Measurements from ENCODE around the gene PICALM. TPM values are rescaled to one million over a fixed set of nuclear protein-coding genes. Genes with fewer than 3 reads are reported as not detected.

Gene PICALM
- total and polyA plus RNA-seq, 2 of the 13 experiments (the other 11 are each of a cell fraction or from before 2014, with no cell fraction given): 97.6 to 154 TPM

GRCh38 chr11:85976525-85976924 is 92.4 kb downstream of the PICALM start (continued):
- no peak for TF ChIP-seq SNAPC5 (CRISPR knock-in tag; IDR thresholded peaks at IDR 0.05; ENCODE audit: borderline replicate concordance)

- Histone ChIP-seq H3K79me2 (ENCODE audit: insufficient read depth, low read length) (peaks cover 4% of the 10 kb centered on the region), H3K4me3 (replicated peaks in 1 of 3; ENCODE audit: insufficient read depth in 1 of 3, low read depth in 2 of 3, low read length in 3 of 3) (no peak overlapping the region), H3K27me3 (ENCODE audit: control insufficient read depth in 1 of 2, insufficient read depth in 2 of 2, low read length in 2 of 2) (no peaks in the 10 kb centered on the region), H3K36me3 (replicated peaks in 1 of 2; ENCODE audit: control insufficient read depth in 1 of 2, insufficient read depth in 2 of 2, low read length in 2 of 2) (peaks cover 9 to 53% of the 10 kb centered on the region in 2 experiments), H4K20me1 (ENCODE audit: insufficient read depth, low read length) (peaks cover 6% of the 10 kb centered on the region), H3K4me2 (ENCODE audit: low read depth, low read length) (no peak overlapping the region), H3K9ac (ENCODE audit: insufficient read depth, low read depth, low read length) (no peak overlapping the region), H2AFZ (ENCODE audit: low read length) (no peak overlapping the region), H3K9me3 (ENCODE audit: low read length) (no peaks in the 10 kb centered on the region), H3K27ac (ENCODE audit: extremely low read length, insufficient read depth, low read length) (no peak overlapping the region), H3K4me1 (ENCODE audit: insufficient read depth, low read length) (peaks cover 17% of the 10 kb centered on the region)
- WGBS (ENCODE audit: low lambda C conversion rate): 92% methylated on average over 4 of the region's 4 CpGs
- no peak for ATAC-seq
- in situ Hi-C loops (cut with HindIII; ENCODE audit: extremely low pct_ligation_motif_present, low pct_unique_long_range_greater_than_20kb): no loop called here
- intact Hi-C loops (cut with micrococcal nuclease; ENCODE audit: unreplicated experiment): no loop called here
- FAIRE-seq: peak; percentile 26
- POLR2A ChIA-PET: no interaction called here
- no peak for DNase-seq (ENCODE audit: low spot score)
- BruUV-seq (replicated peaks): no TSS peak
- TF ChIP-seq MAFG (CRISPR knock-in tag; IDR thresholded peaks at IDR 0.05) (no peak), ZNF234 (CRISPR knock-in tag; conservative IDR thresholded peaks at IDR 0.05) (no peak), THRA (CRISPR knock-in tag; IDR thresholded peaks at IDR 0.05; ENCODE audit: borderline replicate concordance) (no peak), CC2D1A (CRISPR knock-in tag; IDR thresholded peaks at IDR 0.05) (no peak), TCF12 (IDR thresholded peaks at IDR 0.05) (no peak), TCF12 (CRISPR knock-in tag; IDR thresholded peaks at IDR 0.05) (no peak), SRSF9 (IDR thresholded peaks at IDR 0.05; ENCODE audit: borderline replicate concordance, insufficient read depth, low read depth, low read length, poor library complexity, severe bottlenecking) (no peak), ZNF331 (CRISPR knock-in tag; IDR thresholded peaks at IDR 0.05) (no peak), ZNF713 (CRISPR knock-in tag; IDR thresholded peaks at IDR 0.05) (no peak), RFXAP (CRISPR knock-in tag; IDR thresholded peaks at IDR 0.05; ENCODE audit: borderline replicate concordance) (no peak), RXRB (CRISPR knock-in tag; IDR thresholded peaks at IDR 0.05; ENCODE audit: borderline replicate concordance) (no peak), RBAK (CRISPR knock-in tag; IDR thresholded peaks at IDR 0.05) (no peak), ZFP90 (CRISPR knock-in tag; IDR thresholded peaks at IDR 0.05; ENCODE audit: borderline replicate concordance) (no peak), TOE1 (CRISPR knock-in tag; IDR thresholded peaks at IDR 0.05) (no peak), GLI4 (CRISPR knock-in tag; IDR thresholded peaks at IDR 0.05; ENCODE audit: borderline replicate concordance) (no peak), ZFP91 (CRISPR knock-in tag; IDR thresholded peaks at IDR 0.05; ENCODE audit: borderline replicate concordance) (no peak), JUNB (CRISPR knock-in tag; IDR thresholded peaks at IDR 0.05; ENCODE audit: borderline replicate concordance) (no peak), RCOR2 (CRISPR knock-in tag; IDR thresholded peaks at IDR 0.05) (no peak)
- TF ChIP-seq, protein P1, sequence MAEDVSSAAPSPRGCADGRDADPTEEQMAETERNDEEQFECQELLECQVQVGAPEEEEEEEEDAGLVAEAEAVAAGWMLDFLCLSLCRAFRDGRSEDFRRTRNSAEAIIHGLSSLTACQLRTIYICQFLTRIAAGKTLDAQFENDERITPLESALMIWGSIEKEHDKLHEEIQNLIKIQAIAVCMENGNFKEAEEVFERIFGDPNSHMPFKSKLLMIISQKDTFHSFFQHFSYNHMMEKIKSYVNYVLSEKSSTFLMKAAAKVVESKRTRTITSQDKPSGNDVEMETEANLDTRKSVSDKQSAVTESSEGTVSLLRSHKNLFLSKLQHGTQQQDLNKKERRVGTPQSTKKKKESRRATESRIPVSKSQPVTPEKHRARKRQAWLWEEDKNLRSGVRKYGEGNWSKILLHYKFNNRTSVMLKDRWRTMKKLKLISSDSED (CRISPR knock-in tag; IDR thresholded peaks at IDR 0.05): no peak
- CTCF ChIA-PET (ENCODE audit: low intra/inter-chr PET ratio, low total read pairs): no interaction called here
These were observed 94.8 kb downstream of the PICALM start for GRCh38 chr11:85974122-85974521.
